DOHH2 (cell line): ENCODE results near the gene CHERP.
A peak's percentile ranks its signal among the peaks of the same experiment; 100 is the strongest.
"Not testable (repeated sequence)": the region's sequence is repeated elsewhere in the genome, so short reads cannot be mapped to it uniquely, and the experiment has no call there.

Source experiments
- H3F3A ChIP-seq: fragments of 200-600 bp; sonication (generic), shearing (Covaris generic); 2 replicates; pipeline ENCODE4 v1.6.0; 2016; ENCODE audit warnings: antibody characterized with exemption, mild to moderate bottlenecking; ENCODE audit not compliant: control insufficient read depth, insufficient read depth
- H3K27ac ChIP-seq: fragments of 200-600 bp; sonication (generic); 2 replicates; pipeline ENCODE4 v1.5.1; 2014; ENCODE audit warnings: low read depth, mild to moderate bottlenecking, low read length, moderate library complexity
- H3K27me3 ChIP-seq: fragments of 200-600 bp; sonication (generic); 2 replicates; pipeline ENCODE4 v1.6.1; 2014; ENCODE audit warnings: mild to moderate bottlenecking, low read length, mixed read lengths; ENCODE audit not compliant: control insufficient read depth
- H3K36me3 ChIP-seq: fragments of 200-600 bp; sonication (generic); 2 replicates; pipeline ENCODE4 v1.6.1; 2014; ENCODE audit warnings: mild to moderate bottlenecking, low read length, moderate library complexity, mixed read lengths; ENCODE audit not compliant: control insufficient read depth
- H3K4me1 ChIP-seq: fragments of 200-600 bp; sonication (generic); 2 replicates; pipeline ENCODE4 v1.6.1; 2014; ENCODE audit warnings: mild to moderate bottlenecking, low read length, mixed read lengths; ENCODE audit not compliant: control insufficient read depth
- H3K4me2 ChIP-seq: fragments of 200-600 bp; sonication (generic); 2 replicates; pipeline ENCODE4 v1.6.0; 2014; ENCODE audit warnings: mild to moderate bottlenecking, low read length, moderate library complexity
- H3K4me3 ChIP-seq: fragments of 200-600 bp; sonication (generic); 2 replicates; pipeline ENCODE4 v1.5.1; 2014; ENCODE audit warnings: mild to moderate bottlenecking, low read length, mixed read lengths
- H3K79me2 ChIP-seq: fragments of 200-600 bp; sonication (generic); 2 replicates; pipeline ENCODE4 v1.6.1; 2014; ENCODE audit warnings: mild to moderate bottlenecking, low read length, mixed read lengths; ENCODE audit not compliant: control insufficient read depth
- H3K9me2 ChIP-seq: fragments of 200-600 bp; sonication (generic); replicated peaks from 2 replicates; pipeline ENCODE4 v1.6.1; 2014; ENCODE audit warnings: mild to moderate bottlenecking, low read length, mixed read lengths; ENCODE audit not compliant: control insufficient read depth
- H3K9me3 ChIP-seq: fragments of 200-600 bp; sonication (generic); 2 replicates; pipeline ENCODE4 v1.6.1; 2014; ENCODE audit warnings: antibody characterized with exemption, low read length, mixed read lengths; ENCODE audit not compliant: control insufficient read depth, insufficient read depth
- H4K20me1 ChIP-seq: fragments of 200-600 bp; sonication (generic); 2 replicates; pipeline ENCODE4 v1.6.0; 2014; ENCODE audit warnings: low read depth, mild to moderate bottlenecking, antibody characterized with exemption, low read length, moderate library complexity; ENCODE audit not compliant: control insufficient read depth, insufficient read depth
- EZH2phosphoT487 ChIP-seq: fragments of 200-600 bp; sonication (generic); IDR thresholded peaks from 2 replicates; pipeline ENCODE4 v1.6.1; 2017; ENCODE audit warnings: borderline replicate concordance, mild to moderate bottlenecking, antibody characterized with exemption, low read length, moderate library complexity, mixed read lengths
- TF ChIP-seq, protein P1 (sequence below): fragments of 200-600 bp; sonication (generic); IDR thresholded peaks from one replicate; pipeline ENCODE4 v1.5.1; 2014; ENCODE audit warnings: antibody characterized with exemption, mild to moderate bottlenecking, low read depth, low read length; ENCODE audit not compliant: poor library complexity, severe bottlenecking

Gene CHERP

DNA sequence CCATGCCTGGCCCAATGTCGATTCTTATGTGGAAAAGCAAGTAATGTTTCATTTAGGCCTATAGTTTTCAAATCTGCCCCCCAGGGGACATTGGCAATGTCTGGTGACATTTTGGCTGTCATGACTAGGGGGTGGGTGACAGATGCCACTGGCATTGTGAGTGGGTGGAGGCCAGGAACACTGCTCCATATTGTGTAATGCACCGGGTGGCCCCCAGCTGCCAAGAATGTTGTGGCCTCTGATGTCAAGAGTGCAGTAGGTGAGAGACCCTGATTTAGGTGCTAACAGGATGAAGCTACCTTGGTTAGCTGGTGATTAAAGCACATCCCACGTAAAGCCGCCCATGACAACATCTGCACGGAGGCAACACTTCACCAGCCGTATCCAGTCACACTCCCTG lies 35.3 kb downstream of the CHERP start:
- Histone ChIP-seq H4K20me1 (no peaks in the 10 kb centered on the region), H3K27me3 (no peaks in the 10 kb centered on the region), H3K4me2 (no peak overlapping the region), H3K27ac (no peak overlapping the region), H3K79me2 (0 out of 2 replicates have a peak, but pooled peaks cover 3% of the 10 kb centered on the region), H3K36me3 (peaks cover 42% of the 10 kb centered on the region), H3K9me3 (no peaks in the 10 kb centered on the region), H3K4me3 (no peak overlapping the region), H3F3A (no peaks in the 10 kb centered on the region), H3K4me1 (no peaks in the 10 kb centered on the region), H3K9me2 (no peaks in the 10 kb centered on the region)
- TF ChIP-seq EZH2phosphoT487: no peak
- TF ChIP-seq, protein P1, sequence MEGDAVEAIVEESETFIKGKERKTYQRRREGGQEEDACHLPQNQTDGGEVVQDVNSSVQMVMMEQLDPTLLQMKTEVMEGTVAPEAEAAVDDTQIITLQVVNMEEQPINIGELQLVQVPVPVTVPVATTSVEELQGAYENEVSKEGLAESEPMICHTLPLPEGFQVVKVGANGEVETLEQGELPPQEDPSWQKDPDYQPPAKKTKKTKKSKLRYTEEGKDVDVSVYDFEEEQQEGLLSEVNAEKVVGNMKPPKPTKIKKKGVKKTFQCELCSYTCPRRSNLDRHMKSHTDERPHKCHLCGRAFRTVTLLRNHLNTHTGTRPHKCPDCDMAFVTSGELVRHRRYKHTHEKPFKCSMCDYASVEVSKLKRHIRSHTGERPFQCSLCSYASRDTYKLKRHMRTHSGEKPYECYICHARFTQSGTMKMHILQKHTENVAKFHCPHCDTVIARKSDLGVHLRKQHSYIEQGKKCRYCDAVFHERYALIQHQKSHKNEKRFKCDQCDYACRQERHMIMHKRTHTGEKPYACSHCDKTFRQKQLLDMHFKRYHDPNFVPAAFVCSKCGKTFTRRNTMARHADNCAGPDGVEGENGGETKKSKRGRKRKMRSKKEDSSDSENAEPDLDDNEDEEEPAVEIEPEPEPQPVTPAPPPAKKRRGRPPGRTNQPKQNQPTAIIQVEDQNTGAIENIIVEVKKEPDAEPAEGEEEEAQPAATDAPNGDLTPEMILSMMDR: no peak

DNA sequence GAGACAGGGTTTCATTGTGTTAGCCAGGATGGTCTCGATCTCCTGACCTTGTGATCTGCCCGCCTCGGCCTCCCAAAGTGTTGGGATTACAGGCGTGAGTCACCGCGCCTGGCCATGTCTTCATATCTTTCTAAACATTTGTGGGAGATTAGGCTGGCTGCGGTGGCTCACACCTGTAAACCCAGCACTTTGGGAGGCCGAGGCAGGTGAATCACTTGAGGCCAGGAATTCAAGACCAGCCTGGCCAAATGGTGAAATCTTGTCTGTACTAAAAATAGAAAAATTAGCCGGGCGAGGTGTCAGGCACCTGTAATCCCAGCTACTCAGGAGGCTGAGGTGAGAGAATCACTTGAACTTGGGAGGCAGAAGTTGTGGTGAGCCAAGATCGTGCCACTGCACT lies 36.1 kb downstream of the CHERP start:
- H3K9me2 ChIP-seq, H3K4me3 ChIP-seq, H3K9me3 ChIP-seq, H3K79me2 ChIP-seq, H3K27me3 ChIP-seq, H4K20me1 ChIP-seq, H3K4me1 ChIP-seq, H3K4me2 ChIP-seq, H3K27ac ChIP-seq, H3F3A ChIP-seq: not testable (repeated sequence)
- peaks cover 42% of the 10 kb centered on the region for H3K36me3 ChIP-seq

DNA sequence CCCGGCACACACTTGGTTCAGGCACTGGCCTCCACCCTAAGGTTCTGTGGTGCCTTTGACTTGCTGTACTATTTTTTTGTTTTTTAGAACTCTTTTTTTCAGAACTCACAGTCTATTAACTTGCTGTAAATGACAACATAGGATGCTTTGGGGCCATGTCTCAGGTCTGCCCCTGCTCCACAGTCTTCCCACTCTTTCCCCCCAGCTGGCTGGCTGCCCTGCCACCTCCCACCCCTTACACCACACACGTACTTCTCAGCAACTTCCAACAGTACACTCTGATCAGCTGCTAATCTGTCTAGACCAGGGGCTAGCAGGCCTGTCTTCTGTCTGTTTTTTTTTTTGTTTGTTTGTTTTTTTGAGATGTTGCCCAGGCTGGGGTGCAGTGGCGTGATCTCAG lies 38.0 kb downstream of the CHERP start:
- Histone ChIP-seq H3K4me2 (no peak overlapping the region), H3K36me3 (peaks cover 37% of the 10 kb centered on the region), H3K9me2 (no peaks in the 10 kb centered on the region), H3K9me3 (no peaks in the 10 kb centered on the region), H3K4me1 (no peaks in the 10 kb centered on the region), H4K20me1 (no peaks in the 10 kb centered on the region), H3K79me2 (peaks cover 7% of the 10 kb centered on the region), H3K4me3 (no peak overlapping the region), H3K27ac (no peak overlapping the region), H3F3A (no peaks in the 10 kb centered on the region), H3K27me3 (no peaks in the 10 kb centered on the region)
- TF ChIP-seq, protein P1: no peak
- no peak for TF ChIP-seq EZH2phosphoT487

DNA sequence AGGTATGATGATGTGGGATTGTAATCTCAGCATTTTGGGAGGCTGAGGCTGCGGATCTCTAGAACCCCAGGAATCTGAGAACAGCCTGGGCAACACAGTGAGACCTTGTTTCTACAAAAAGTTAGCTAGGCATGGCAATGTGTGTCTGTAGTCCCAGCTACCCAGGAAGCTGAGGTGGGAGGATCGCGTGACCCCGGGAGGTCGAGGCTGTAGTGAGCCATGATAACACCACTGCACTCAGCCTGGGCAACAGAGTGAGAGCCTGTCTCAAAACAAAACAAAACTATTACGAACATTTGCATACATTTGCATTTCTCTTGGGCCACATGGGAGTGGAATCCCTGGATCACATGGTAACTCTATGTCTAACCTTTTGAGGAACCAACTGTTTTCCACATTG lies 44.4 kb downstream of the CHERP start:
- Histone ChIP-seq H3K79me2 (peaks cover 33% of the 10 kb centered on the region), H3K27me3 (no peaks in the 10 kb centered on the region), H3K4me1 (peaks cover 24% of the 10 kb centered on the region), H3K9me3 (no peaks in the 10 kb centered on the region), H3K4me3 (peak overlapping the region; percentile 24), H3F3A (peaks cover 3% of the 10 kb centered on the region; the same call in 1 of the 2 replicates), H3K27ac (no peak overlapping the region), H3K36me3 (peaks cover 12% of the 10 kb centered on the region), H4K20me1 (no peaks in the 10 kb centered on the region), H3K4me2 (peak overlapping the region; percentile 78), H3K9me2 (no peaks in the 10 kb centered on the region)
- TF ChIP-seq, protein P1: no peak
- TF ChIP-seq EZH2phosphoT487: no peak
